NCI-H2107 (cell line): ENCODE data around the gene DGKA.
A peak's percentile ranks its signal among the peaks of the same experiment; 100 is the strongest.

Experiments used
- DNase-seq: peaks from one replicate; lab custom pipeline; 2025; lab: John Stamatoyannopoulos, UW

DGKA gene

GRCh38 chr12:55931780-55932550 is 1.0 kb downstream of the DGKA start:
- DNase-seq: no peak

DNA sequence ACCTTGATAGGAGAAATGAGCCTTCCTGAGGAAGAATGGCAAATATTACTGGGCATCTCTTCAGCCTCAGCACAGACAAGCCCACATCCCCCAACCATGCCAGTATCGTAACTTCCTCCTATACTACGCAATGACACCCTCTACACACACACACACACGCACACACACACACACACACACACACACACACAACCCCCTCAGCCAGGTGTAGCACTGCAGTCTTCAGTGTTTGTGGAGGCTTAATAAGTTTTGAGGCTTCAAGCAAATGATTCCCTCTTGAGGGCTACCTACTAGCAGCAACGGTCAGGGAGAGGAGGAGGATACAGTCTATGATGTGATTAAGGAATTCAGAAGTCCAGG is 1.6 kb downstream of the DGKA start:
- no peak for DNase-seq

- no peak for DNase-seq
These were observed 2.3 kb downstream of the DGKA start for GRCh38 chr12:55933169-55933798.

GRCh38 chr12:55933799-55934742 is 3.1 kb downstream of the DGKA start:
- DNase-seq: no peak

DNA sequence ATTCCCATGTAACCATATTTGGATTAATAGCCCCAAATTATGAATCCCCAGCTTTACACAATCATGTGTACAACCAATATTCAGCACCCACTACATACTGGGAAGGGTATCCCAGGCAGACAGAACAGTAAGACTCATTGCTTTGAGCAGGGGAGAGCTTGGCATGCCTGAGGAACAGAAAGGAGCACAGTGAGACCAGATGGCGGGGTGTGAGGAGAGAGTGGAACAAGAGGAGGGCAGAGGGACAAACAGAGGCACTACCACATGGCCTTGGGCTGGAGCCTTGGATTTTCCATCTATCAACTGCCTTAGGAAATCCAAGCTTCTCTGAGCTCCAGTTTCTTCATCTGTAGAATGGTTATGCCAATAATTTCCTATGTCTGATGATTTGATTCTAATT is 3.8 kb downstream of the DGKA start:
- no peak for DNase-seq

DNA sequence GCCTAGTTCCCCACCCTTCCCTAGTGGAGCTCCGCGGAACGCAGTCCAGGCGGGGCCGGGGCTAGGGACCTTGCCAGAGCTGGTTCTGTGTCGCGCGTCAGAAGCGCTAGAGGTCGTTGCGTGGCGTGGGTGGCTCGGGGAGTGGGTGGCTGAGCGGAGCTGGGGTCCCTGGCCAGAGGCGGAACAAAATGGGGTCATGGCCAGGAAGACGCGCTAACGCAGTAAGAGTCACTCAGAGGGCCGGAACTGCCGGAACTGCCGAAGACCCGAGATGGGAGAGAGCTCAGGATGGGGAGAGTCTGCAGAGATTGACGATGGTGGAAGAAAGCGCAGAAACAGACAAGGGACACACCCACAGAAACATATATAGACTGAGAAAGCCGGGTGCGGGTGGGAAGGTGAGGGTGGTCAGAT is 4.8 kb downstream of the DGKA start:
- no peak for DNase-seq

GRCh38 chr12:55937981-55938380 is 7.0 kb downstream of the DGKA start:
- DNase-seq: no peak

DNA sequence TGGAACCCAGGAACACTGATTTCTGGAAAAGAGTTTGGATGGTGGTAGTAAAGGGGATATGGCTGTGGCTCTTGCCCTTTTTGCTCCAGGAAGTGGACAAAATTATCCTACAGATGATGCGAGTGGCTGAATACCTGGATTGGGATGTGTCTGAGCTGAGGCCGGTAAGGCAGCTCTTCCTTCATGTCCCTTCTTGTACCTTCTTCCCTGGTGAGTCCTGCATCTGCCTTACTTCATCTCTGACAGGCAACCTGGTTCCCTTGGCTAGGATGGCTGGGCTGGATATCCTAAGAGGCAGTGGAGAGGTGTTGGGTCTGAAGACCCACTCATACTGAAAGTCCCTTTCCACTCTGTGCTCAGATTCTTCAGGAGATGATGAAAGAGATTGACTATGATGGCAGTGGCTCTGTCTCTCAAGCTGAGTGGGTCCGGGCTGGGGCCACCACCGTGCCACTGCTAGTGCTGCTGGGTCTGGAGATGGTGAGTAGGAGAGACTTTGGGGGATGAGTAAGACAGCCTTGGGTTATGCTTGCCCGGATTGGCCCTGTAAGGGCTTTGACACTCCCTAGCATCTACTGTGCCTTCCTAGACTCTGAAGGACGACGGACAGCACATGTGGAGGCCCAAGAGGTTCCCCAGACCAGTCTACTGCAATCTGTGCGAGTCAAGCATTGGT is 8.0 kb downstream of the DGKA start:
- DNase-seq: no peak

DNA sequence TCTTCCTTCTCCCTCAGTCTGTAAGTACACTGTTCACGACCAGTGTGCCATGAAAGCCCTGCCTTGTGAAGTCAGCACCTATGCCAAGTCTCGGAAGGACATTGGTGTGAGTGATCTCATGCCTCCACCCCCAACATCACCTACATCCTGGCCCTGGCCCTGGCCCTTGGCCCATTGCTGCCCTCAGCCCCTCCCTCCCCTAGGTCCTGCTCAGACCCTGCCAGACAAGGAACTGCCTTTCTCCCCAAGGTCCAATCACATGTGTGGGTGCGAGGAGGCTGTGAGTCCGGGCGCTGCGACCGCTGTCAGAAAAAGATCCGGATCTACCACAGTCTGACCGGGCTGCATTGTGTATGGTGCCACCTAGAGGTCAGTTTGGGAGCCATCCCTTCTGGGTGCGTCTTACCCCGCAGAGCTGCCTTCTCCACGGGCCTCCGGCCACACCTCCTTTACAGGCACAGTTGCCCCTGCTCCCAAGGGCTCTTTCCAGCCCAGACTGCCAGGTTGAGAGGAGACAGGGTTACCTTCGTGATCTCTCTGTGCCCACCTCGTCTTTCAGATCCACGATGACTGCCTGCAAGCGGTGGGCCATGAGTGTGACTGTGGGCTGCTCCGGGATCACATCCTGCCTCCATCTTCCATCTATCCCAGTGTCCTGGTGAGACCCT is 9.2 kb downstream of the DGKA start:
- DNase-seq: peak; percentile 64

GRCh38 chr12:55942055-55942454 is 11.1 kb downstream of the DGKA start:
- DNase-seq: no peak

- DNase-seq: no peak
These were observed 11.7 kb downstream of the DGKA start for GRCh38 chr12:55942577-55943136.

DNA sequence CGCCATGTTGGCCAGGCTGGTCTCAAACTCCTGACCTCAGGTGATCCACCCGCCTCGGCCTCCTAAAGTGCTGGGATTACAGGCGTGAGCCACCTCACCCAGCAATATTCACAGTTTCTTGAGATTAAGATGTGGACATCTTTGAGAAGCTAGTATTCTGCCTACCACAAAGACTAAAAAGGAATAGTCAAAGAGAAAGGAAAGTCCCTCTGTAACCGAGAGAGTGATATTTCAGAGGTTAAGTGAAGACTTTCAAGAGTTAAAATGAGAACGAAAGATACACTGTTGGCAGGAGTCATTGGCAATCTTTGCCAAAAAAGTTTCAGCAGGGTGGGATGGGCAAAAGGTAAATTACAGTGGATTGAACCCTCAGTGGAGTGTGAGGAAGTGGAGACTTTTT is 15.6 kb downstream of the DGKA start:
- no peak for DNase-seq

DNA sequence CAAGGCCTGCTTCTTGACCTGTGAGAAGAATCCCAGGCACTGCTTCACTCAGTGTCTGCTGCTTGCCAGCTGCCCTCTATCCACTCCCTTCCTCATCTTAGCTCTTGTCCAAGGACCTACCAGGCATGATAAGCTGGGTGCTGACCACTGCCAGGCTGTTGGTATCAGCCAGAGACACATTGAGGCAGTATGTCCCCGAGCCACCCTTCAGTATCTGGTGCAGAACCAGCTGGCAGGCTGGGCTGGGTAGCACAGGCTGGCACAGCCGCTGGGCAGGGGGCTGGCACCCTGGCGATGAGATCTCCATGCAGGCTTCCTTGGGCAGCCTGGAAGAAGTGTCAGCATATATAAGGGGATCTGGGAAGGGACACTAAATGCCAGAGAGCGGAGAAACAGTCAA is 24.4 kb downstream of the DGKA start:
- DNase-seq: no peak

GRCh38 chr12:55955800-55956508 is 25.0 kb downstream of the DGKA start:
- no peak for DNase-seq

- DNase-seq: no peak
These were observed 26.3 kb downstream of the DGKA start for GRCh38 chr12:55957106-55957859.

GRCh38 chr12:55963760-55964159 is 32.8 kb downstream of the DGKA start:
- DNase-seq: no peak

- DNase-seq: no peak
These were observed 34.3 kb downstream of the DGKA start for GRCh38 chr12:55965240-55965639.

DNA sequence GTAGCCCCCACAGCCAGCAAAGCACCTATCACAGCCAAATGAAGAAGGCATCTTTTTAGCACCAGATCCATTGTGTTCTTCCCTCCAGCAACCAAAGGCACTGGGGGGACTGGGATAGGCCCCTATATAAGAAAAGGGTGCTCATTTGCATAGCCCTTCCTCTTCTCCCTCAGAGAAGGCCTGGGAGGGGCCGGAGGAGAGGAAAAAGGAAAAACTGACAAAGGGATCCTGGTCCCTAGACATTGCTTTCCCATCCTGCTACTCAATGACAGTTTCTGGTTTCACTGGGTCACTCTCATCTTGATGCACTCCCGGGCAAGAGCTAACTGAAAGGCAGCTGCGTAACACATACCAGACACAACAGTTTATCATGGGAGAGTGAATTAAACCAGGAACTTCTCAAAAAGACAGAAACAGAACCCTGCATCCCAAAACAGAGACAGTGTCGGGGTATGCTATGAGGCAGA is 35.0 kb downstream of the DGKA start, which contains the start of gene PMEL:
Gene PMEL (minus strand): TSS at position 102 of the 467 bp plus-strand sequence. CDS start 31 bp downstream, at position 71.
- peak; percentile 9 for DNase-seq
